HG03025 (cell line): Measurements from ENCODE around the gene CCDC51.
A peak's percentile ranks its signal among the peaks of the same experiment; 100 is the strongest.
"Not testable (repeated sequence)": the region's sequence is repeated elsewhere in the genome, so short reads cannot be mapped to it uniquely, and the experiment has no call there.

ENCODE experiments used
- ATAC-seq: cut with Tn5 transposase; IDR thresholded peaks from one replicate; pipeline ENCODE4 v1.9.1; 2021; ENCODE audit warnings: mild to moderate bottlenecking, moderate library complexity; ENCODE audit not compliant: unreplicated experiment, low FRiP score

Gene CCDC51, protein sequence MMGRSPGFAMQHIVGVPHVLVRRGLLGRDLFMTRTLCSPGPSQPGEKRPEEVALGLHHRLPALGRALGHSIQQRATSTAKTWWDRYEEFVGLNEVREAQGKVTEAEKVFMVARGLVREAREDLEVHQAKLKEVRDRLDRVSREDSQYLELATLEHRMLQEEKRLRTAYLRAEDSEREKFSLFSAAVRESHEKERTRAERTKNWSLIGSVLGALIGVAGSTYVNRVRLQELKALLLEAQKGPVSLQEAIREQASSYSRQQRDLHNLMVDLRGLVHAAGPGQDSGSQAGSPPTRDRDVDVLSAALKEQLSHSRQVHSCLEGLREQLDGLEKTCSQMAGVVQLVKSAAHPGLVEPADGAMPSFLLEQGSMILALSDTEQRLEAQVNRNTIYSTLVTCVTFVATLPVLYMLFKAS

DNA sequence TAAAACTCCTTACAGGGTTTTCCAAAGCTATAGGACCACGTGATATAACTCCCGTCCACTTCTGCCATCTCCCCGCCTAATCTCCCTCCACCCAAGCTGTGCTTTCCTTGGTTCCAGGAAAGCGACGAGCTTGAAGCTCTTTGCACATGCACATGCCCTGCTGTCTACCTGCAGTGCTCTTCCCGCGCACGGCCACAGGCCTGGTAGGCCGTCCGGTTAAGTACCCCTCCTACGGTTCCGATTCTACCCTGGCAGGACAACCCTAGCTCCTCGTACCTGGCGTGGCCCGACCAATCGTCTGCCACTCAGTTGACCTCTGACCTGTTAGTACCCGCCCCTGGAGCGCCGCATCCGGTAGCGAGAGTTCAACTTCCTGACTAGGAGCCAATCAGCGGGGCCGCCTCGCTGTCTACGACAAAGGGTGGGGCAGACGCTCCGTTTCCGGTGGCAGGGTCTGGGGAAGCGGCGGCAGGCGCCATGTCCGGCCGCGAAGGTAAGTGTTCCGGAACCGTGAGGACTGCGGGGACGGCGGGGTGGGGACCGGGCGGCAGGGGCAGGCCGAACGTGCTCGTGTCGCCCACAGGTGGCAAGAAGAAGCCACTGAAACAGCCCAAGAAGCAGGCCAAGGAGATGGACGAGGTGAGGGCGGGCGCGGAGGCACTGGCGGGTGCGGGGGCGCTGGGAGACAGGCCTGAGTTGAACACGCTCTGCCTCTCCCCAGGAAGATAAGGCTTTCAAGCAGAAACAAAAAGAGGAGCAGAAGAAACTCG, at the start of gene CCDC51, which contains the start of gene TMA7:
TSS of gene CCDC51 (minus strand) at position 300 of the 770 bp plus-strand sequence. CDS start 4,991 bp downstream, outside the sequence.
TSS of gene TMA7 (plus strand) at position 438 of the 770 bp plus-strand sequence. CDS start at position 478, 40 bp downstream.
- ATAC-seq = peak; percentile 94

DNA sequence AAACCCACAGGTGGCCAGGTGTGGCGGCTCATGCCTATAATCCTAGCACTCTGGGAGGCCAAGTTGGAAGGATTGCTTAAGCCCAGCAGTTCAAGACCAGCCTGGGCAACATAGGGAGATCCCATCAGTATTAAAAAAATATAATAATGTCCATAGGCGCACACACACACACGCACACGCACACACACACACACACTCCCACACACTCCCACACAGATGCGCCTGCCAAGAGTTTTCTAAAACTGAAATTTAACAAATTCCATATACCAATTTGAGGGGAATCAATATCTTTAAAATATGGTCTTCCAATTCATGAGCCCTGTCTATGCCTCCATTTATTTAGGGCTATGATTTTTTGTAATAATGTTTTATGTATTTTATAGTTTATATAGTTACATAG, 47.0 kb upstream of the CCDC51 start:
- ATAC-seq = no peak

DNA sequence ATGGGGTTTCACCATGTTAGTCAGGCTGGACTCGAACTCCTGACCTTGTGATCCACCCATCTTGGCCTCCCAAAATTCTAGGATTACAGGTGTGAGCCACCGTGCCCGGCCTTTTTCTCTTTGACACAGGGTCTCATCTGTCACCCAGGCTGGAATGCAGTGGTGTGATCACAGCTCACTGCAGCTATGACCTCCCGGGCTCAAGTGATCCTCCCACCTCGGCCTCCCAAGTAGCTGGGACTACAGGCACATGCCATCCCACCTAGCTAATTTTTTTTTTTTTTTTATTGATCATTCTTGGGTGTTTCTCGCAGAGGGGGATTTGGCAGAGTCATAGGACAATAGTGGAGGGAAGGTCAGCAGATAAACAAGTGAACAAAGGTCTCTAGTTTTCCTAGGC, 42.9 kb upstream of the CCDC51 start:
- ATAC-seq = not testable (repeated sequence)

- not testable (repeated sequence) for ATAC-seq
These were observed 41.0 kb upstream of the CCDC51 start for GRCh38 chr3:48480891-48481290.

- no peak for ATAC-seq
These were observed 39.0 kb upstream of the CCDC51 start for GRCh38 chr3:48478626-48479555.

GRCh38 chr3:48477959-48478520, 38.1 kb upstream of the CCDC51 start:
- ATAC-seq = no peak

DNA sequence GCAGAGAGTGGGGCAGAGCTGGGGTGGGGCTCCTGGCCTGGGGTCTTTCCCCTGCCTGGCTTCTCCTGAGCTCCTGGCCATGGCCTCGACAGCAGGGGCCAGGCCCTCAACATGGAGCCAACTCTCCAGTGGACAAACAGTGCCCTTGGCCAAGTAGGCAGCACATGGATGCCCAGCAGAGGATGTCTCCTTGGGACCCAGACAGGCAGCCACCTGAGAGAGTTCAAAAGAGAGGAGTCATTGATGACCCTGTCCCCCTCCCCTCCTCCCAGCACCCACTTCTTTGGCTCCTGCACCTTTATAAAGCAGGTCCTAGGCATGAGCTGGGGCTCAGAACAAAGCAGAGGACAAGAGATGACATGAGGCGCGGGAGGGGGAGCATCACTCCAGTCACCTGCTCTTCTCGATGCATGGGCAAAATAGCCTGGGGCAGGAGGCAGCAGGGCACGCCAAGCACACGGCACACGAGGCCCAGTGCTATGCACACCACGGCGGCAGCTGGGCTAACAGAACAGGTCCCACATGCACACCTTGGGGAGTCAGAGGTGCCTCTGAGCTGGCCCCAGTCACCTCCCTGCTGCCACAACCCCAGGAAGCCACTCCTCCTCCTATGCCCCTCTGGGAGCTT, 36.6 kb upstream of the CCDC51 start:
- ATAC-seq = no peak

- no peak for ATAC-seq
These were observed 35.3 kb upstream of the CCDC51 start for GRCh38 chr3:48475188-48475587.

DNA sequence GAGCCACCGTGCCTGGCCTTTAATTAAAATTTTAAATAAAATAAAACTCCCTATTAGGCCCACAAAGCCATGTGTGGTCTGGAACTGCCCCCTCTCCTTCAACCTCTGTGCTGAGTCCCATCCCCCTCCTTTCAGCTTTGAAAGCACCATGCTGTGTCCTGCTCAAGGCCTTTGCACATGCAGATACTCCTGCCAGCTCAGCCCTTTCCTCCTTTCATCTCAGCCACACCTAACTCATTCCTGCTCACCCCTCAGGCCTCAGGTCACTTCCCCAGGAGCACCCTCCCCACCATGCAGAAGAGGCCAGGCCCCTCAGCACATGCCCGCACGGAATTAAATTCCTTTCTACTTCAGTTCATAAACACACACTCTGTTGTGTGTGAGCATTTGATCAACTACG, 34.7 kb upstream of the CCDC51 start:
- ATAC-seq = no peak

GRCh38 chr3:48474031-48474430, 34.1 kb upstream of the CCDC51 start:
- not testable (repeated sequence) for ATAC-seq

DNA sequence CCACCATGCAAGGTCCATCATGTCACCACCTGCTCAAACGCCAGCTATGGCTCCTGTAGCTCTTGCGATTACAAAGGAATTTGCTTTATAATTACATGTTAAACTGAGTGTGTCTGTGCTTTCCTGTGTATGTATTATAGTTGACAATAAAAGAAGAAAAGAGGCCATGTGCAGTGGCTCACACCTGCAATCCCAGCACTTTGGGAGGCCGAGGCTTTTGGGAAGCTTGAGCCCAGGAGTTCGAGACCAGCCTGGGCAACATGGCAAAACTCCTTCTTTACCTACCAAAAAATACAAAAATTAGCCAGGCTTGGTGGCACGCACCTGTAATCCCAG, 33.7 kb upstream of the CCDC51 start:
- ATAC-seq = no peak

- peak; percentile 64 for ATAC-seq
These were observed 33.2 kb upstream of the CCDC51 start for GRCh38 chr3:48472923-48473616.

GRCh38 chr3:48472673-48472922, 32.7 kb upstream of the CCDC51 start:
- ATAC-seq = no peak

- ATAC-seq = no peak
These were observed 30.4 kb upstream of the CCDC51 start for GRCh38 chr3:48470286-48470685.

DNA sequence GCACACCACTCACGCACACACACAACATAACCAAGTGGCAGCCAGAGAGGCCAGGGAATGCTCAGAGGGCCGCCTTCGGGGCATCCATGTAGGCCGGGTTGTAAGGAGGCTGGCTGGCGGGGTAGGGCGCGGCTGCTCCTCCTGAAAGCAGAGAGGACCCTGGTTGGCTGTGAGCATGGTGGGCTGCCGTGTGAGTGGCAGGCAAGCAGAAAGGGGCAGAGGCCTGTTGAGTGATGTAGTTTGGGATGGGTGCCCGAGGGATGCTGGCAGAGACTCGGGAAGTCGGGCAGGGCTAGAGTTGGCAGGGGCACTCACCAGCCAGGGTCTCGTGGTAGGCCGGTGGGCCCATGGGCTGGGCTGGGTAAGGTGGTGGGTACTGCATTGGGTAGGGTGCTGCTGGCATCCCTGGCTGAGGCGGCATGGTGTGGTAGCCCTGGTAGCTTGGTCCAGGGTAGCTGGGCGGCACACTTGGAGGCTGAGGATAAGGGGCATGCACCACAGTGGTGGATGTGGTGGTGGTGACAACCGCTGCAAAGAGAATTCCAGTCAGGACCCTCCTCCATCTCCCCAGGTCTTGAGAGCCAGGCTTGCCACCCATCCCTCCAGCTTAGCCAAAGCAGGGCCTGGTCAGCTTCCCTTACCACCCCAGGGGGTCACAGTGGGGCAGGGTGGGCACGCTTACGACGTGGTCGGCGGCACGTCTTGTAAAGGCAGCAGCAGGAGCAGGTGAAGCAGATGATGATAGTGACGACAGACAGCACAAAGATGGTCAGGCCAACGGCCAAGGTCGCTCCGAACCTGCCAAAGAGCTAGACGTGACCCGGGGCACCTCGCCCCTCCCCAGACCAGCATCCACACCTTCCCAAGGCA, 29.4 kb upstream of the CCDC51 start:
- ATAC-seq = no peak

GRCh38 chr3:48468329-48468731, 28.4 kb upstream of the CCDC51 start:
- ATAC-seq = no peak

DNA sequence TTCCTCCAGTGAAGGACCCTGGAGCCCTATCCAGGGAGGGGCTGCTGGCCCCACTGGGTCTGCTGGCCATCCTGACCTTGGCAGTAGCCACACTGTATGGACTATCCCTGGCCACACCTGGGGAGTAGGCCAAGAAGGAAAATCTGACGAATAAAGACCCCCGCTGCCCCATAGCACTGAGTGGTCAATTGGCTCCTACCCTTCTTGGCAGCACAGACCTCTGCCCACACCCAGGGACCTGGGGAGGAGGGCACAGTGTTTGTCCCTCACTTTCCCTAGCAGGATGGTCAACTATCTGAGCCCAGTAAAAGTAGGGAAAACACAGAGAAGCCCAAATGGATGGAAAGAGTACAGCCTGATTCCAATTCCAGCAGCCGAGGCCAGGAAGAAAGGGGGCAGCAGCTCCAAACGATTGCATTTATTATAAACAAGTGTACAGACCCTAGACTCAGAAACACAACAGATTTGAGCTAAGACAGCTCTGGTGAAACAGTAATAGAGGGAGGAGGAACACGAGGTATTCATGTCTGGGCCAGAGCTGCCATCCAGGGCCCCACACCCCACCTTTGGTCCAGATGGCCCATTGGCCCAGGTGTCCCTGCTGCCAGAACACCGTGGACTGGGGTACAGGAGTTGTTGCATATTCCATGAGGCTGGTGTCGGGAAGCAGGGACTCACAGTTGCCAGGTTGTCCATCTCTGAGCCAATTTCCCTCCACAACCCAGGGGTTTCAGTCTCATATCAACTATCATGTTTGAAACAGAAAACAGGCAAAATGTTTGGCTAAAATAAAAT, 27.8 kb upstream of the CCDC51 start:
- ATAC-seq = no peak

GRCh38 chr3:48467110-48467454, 27.2 kb upstream of the CCDC51 start:
- ATAC-seq = no peak
